ENCODE results near the gene SMURF2.

DNA sequence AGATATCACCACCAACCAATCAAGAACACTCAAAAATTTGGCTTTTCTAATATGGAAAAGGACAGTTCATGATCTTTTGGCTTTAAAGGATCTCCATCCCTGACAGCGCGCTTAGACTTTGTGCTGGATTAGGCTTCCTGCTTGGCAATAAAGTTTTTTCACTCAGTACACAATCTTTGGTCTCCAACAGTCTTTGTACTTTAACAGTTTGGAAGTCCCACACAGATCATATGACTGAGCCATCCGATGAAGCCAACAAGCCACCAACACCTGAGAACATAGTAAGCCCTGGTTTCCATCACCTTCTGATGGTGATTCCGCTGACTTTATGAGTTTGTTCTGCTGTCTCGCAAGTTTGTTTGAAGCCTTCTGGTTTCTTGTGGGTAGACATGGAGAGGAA, 34.3 kb downstream of the SMURF2 start:
- TF ChIP-seq, protein P1, sequence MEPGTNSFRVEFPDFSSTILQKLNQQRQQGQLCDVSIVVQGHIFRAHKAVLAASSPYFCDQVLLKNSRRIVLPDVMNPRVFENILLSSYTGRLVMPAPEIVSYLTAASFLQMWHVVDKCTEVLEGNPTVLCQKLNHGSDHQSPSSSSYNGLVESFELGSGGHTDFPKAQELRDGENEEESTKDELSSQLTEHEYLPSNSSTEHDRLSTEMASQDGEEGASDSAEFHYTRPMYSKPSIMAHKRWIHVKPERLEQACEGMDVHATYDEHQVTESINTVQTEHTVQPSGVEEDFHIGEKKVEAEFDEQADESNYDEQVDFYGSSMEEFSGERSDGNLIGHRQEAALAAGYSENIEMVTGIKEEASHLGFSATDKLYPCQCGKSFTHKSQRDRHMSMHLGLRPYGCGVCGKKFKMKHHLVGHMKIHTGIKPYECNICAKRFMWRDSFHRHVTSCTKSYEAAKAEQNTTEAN (CRISPR knock-in tag; IDR thresholded peaks at IDR 0.05) = no peak
- TF ChIP-seq NR2C2 (CRISPR knock-in tag; IDR thresholded peaks at IDR 0.05) = no peak
- TF ChIP-seq, protein P2, sequence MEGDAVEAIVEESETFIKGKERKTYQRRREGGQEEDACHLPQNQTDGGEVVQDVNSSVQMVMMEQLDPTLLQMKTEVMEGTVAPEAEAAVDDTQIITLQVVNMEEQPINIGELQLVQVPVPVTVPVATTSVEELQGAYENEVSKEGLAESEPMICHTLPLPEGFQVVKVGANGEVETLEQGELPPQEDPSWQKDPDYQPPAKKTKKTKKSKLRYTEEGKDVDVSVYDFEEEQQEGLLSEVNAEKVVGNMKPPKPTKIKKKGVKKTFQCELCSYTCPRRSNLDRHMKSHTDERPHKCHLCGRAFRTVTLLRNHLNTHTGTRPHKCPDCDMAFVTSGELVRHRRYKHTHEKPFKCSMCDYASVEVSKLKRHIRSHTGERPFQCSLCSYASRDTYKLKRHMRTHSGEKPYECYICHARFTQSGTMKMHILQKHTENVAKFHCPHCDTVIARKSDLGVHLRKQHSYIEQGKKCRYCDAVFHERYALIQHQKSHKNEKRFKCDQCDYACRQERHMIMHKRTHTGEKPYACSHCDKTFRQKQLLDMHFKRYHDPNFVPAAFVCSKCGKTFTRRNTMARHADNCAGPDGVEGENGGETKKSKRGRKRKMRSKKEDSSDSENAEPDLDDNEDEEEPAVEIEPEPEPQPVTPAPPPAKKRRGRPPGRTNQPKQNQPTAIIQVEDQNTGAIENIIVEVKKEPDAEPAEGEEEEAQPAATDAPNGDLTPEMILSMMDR (IDR thresholded peaks at IDR 0.05) = no peak
- TF ChIP-seq, protein P3, sequence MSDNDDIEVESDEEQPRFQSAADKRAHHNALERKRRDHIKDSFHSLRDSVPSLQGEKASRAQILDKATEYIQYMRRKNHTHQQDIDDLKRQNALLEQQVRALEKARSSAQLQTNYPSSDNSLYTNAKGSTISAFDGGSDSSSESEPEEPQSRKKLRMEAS (CRISPR knock-in tag; IDR thresholded peaks at IDR 0.05) = no peak
- TF ChIP-seq, protein P4, sequence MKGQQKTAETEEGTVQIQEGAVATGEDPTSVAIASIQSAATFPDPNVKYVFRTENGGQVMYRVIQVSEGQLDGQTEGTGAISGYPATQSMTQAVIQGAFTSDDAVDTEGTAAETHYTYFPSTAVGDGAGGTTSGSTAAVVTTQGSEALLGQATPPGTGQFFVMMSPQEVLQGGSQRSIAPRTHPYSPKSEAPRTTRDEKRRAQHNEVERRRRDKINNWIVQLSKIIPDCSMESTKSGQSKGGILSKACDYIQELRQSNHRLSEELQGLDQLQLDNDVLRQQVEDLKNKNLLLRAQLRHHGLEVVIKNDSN (CRISPR knock-in tag; IDR thresholded peaks at IDR 0.05) = no peak
- no peak for TF ChIP-seq ETV6 (CRISPR knock-in tag; IDR thresholded peaks at IDR 0.05)

All from WTC11 (cell line).